ENCODE results near the gene CNTRL.

Gene CNTRL

DNA sequence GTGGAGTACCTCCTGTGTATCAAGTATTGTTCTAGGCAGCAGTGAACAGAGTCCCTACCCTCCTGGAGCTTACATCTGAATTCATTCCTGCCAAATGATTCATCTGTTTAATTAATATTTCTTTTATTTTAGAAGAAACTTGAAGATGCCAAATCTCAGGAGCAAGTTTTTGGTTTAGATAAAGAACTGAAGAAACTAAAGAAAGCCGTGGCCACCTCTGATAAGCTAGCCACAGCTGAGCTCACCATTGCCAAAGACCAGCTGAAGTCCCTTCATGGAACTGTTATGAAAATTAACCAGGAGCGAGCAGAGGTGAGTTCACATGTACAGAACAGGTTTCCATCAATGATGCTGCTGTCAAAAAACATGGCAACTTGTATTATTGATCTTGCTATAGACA is 69.0 kb downstream of the CNTRL start:
- Histone ChIP-seq H3K27ac (ENCODE audit: low read depth, low read length) (no peak overlapping the region), H3K36me3 (ENCODE audit: control insufficient read depth in 5 of 5, insufficient read depth in 5 of 5, low read length in 5 of 5) (peaks cover 66 to 97% (median 78%) of the 10 kb centered on the region in 5 donors), H3K4me3 (ENCODE audit: low read depth in 1 of 5, low read length in 5 of 5) (no peak overlapping the region), H3K9ac (ENCODE audit: low read length in 5 of 5) (no peak overlapping the region), H3K27me3 (ENCODE audit: control insufficient read depth in 5 of 5, insufficient read depth in 4 of 5, low read length in 5 of 5) (no peaks in the 10 kb centered on the region), H3K4me1 (ENCODE audit: control insufficient read depth in 5 of 5, insufficient read depth in 5 of 5, low read length in 5 of 5) (no peaks in the 10 kb centered on the region), H3K9me3 (ENCODE audit: control insufficient read depth in 5 of 5, low read length in 5 of 5) (no peaks in the 10 kb centered on the region)

DNA sequence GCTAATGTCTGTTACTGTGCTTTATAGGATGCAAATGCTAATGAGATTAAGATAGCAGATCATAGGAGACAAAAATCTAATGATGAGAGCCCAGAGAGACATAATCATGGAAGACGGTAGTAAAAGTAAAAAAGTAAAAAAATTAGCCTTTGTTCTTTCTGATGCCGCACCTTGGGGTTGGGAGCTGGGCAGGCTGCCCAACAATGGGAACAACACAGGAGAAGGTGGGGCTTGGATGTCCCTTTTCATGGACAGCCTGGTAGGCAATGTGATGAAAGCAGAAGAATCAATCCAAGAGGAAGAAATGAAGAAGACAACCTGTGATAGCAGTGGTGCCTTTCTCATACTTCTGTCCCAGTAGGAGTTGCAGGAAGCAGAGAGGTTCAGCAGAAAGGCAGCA is 69.7 kb downstream of the CNTRL start:
- H3K4me3 ChIP-seq (ENCODE audit: low read depth in 1 of 5, low read length in 5 of 5) = no peak overlapping the region
- no peak overlapping the region for H3K9ac ChIP-seq (ENCODE audit: low read length in 5 of 5)
- H3K4me1 ChIP-seq (ENCODE audit: control insufficient read depth in 5 of 5, insufficient read depth in 5 of 5, low read length in 5 of 5) = no peaks in the 10 kb centered on the region
- H3K9me3 ChIP-seq (ENCODE audit: control insufficient read depth in 5 of 5, low read length in 5 of 5) = no peaks in the 10 kb centered on the region
- H3K36me3 ChIP-seq (ENCODE audit: control insufficient read depth in 5 of 5, insufficient read depth in 5 of 5, low read length in 5 of 5) = peaks cover 64 to 95% (median 77%) of the 10 kb centered on the region in 5 donors
- no peak overlapping the region for H3K27ac ChIP-seq (ENCODE audit: low read depth, low read length)
- no peaks in the 10 kb centered on the region for H3K27me3 ChIP-seq (ENCODE audit: control insufficient read depth in 5 of 5, insufficient read depth in 4 of 5, low read length in 5 of 5)

DNA sequence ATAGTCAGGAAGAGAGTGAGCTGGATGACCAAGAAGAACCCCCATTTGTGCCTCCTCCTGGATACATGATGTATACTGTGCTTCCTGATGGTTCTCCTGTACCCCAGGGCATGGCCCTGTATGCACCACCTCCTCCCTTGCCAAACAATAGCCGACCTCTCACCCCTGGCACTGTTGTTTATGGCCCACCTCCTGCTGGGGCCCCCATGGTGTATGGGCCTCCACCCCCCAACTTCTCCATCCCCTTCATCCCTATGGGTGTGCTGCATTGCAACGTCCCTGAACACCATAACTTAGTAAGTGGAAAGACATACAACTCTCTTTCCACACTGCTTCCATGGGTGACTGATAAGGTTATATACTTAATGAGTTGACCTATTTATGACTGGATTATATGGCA is 75.4 kb downstream of the CNTRL start:
- no peak overlapping the region for H3K9ac ChIP-seq (ENCODE audit: low read length in 5 of 5)
- H3K4me1 ChIP-seq (ENCODE audit: control insufficient read depth in 5 of 5, insufficient read depth in 5 of 5, low read length in 5 of 5) = peaks cover 0 to 2% (median 0%) of the 10 kb centered on the region in 5 donors
- no peak overlapping the region for H3K27ac ChIP-seq (ENCODE audit: low read depth, low read length)
- no peak overlapping the region for H3K4me3 ChIP-seq (ENCODE audit: low read depth in 1 of 5, low read length in 5 of 5)
- H3K9me3 ChIP-seq (ENCODE audit: control insufficient read depth in 5 of 5, low read length in 5 of 5) = no peaks in the 10 kb centered on the region
- peaks cover 37 to 70% (median 60%) of the 10 kb centered on the region in 5 donors for H3K36me3 ChIP-seq (ENCODE audit: control insufficient read depth in 5 of 5, insufficient read depth in 5 of 5, low read length in 5 of 5)
- no peaks in the 10 kb centered on the region for H3K27me3 ChIP-seq (ENCODE audit: control insufficient read depth in 5 of 5, insufficient read depth in 4 of 5, low read length in 5 of 5)

DNA sequence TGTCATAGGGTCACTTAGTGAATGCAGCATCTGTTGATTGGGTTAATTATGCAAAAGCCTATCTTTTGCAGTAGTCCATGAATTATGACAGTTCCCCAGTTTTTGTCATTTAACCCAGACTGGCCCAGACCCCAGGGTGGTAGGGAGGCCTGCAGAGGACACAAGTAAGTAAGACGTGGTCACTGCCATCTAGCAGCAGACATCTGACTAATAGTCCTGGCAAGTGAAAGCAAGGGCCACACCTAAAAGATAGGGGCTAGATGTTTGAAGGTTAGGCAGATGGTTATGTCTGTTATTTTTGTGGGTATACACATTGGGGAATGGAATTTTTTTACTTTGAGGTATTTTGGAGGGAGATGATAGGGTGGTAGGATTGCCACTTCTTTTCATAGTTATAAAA is 78.9 kb downstream of the CNTRL start:
- Histone ChIP-seq H3K27me3 (ENCODE audit: control insufficient read depth in 5 of 5, insufficient read depth in 4 of 5, low read length in 5 of 5) (no peaks in the 10 kb centered on the region), H3K9ac (ENCODE audit: low read length in 5 of 5) (no peak overlapping the region), H3K9me3 (ENCODE audit: control insufficient read depth in 5 of 5, low read length in 5 of 5) (no peaks in the 10 kb centered on the region), H3K36me3 (ENCODE audit: control insufficient read depth in 5 of 5, insufficient read depth in 5 of 5, low read length in 5 of 5) (peaks cover 33 to 58% (median 49%) of the 10 kb centered on the region in 5 donors), H3K4me3 (ENCODE audit: low read depth in 1 of 5, low read length in 5 of 5) (no peak overlapping the region), H3K27ac (ENCODE audit: low read depth, low read length) (no peak overlapping the region), H3K4me1 (ENCODE audit: control insufficient read depth in 5 of 5, insufficient read depth in 5 of 5, low read length in 5 of 5) (peaks cover 0 to 5% (median 0%) of the 10 kb centered on the region in 5 donors)

DNA sequence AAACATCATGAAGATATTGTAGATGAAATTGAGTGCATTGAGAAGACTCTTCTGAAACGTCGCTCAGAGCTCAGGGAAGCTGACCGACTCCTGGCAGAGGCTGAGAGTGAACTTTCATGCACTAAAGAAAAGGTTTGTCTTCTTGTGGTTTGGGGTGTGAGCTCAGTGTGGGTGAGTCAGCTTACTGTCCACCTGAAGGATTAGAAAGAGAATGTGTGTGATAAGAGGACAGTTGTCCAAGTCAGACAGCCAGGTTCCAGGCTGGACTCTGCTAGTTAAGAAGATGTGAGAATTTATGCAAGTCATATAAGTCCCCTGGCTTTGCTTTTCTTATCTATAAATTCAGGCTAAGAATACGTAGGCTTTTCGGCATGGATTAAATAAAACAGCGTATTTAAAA is 80.0 kb downstream of the CNTRL start:
- Histone ChIP-seq H3K4me3 (ENCODE audit: low read depth in 1 of 5, low read length in 5 of 5) (no peak overlapping the region), H3K36me3 (ENCODE audit: control insufficient read depth in 5 of 5, insufficient read depth in 5 of 5, low read length in 5 of 5) (peaks cover 30 to 58% (median 42%) of the 10 kb centered on the region in 5 donors)

DNA sequence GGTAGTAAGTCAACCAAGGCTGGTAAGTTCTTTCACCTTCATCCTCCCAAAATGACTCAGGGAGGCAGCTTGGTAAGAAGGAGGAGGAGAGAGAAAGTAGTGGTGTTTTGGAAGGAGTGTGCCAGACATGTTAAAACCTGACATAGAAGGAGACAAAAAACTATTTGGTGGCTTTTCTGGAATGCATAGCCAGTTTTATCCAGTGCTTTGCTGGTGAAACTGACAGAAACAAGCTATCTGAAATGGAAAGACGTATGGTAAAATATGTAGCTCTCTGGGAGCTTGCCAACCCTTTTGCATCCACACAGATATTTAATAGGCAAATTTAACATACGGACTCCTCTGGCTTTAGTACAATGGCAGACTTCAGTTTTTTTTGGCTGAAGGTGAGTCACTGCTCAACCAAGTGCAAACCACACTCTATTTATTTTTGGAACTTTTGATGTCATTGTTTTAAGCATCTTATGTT is 81.5 kb downstream of the CNTRL start:
- no peak overlapping the region for H3K4me3 ChIP-seq (ENCODE audit: low read depth in 1 of 5, low read length in 5 of 5)
- H3K9me3 ChIP-seq (ENCODE audit: control insufficient read depth in 5 of 5, low read length in 5 of 5) = no peaks in the 10 kb centered on the region
- H3K9ac ChIP-seq (ENCODE audit: low read length in 5 of 5) = no peak overlapping the region
- H3K4me1 ChIP-seq (ENCODE audit: control insufficient read depth in 5 of 5, insufficient read depth in 5 of 5, low read length in 5 of 5) = peaks cover 0 to 5% (median 0%) of the 10 kb centered on the region in 5 donors
- no peak overlapping the region for H3K27ac ChIP-seq (ENCODE audit: low read depth, low read length)
- no peaks in the 10 kb centered on the region for H3K27me3 ChIP-seq (ENCODE audit: control insufficient read depth in 5 of 5, insufficient read depth in 4 of 5, low read length in 5 of 5)
- peaks cover 32 to 61% (median 38%) of the 10 kb centered on the region in 5 donors for H3K36me3 ChIP-seq (ENCODE audit: control insufficient read depth in 5 of 5, insufficient read depth in 5 of 5, low read length in 5 of 5)

More for the DNA sequence above, 80.0 kb downstream of the CNTRL start:
- Histone ChIP-seq H3K27ac (ENCODE audit: low read depth, low read length) (no peak overlapping the region), H3K4me1 (ENCODE audit: control insufficient read depth in 5 of 5, insufficient read depth in 5 of 5, low read length in 5 of 5) (peaks cover 0 to 5% (median 0%) of the 10 kb centered on the region in 5 donors), H3K9ac (ENCODE audit: low read length in 5 of 5) (no peak overlapping the region), H3K9me3 (ENCODE audit: control insufficient read depth in 5 of 5, low read length in 5 of 5) (no peaks in the 10 kb centered on the region), H3K27me3 (ENCODE audit: control insufficient read depth in 5 of 5, insufficient read depth in 4 of 5, low read length in 5 of 5) (no peaks in the 10 kb centered on the region)

DNA sequence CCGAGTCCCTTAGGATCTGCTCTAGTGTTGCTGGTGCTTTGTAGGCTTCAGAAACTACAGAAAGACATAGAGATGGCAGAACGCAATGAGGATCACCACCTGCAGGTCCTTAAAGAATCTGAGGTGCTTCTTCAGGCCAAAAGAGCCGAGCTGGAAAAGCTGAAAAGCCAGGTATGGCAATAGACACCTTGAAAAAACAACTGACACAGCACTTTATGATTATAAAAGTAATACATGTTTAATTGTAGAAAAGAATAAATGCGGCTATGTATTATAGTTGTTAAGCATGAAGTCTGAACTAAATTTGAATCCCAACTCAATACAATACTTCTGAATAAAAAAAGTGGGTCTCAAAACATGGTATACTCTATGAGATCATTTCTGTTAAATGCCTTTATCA is 83.2 kb downstream of the CNTRL start:
- H3K4me3 ChIP-seq (ENCODE audit: low read depth in 1 of 5, low read length in 5 of 5) = no peak overlapping the region
- peaks cover 34 to 66% (median 36%) of the 10 kb centered on the region in 5 donors for H3K36me3 ChIP-seq (ENCODE audit: control insufficient read depth in 5 of 5, insufficient read depth in 5 of 5, low read length in 5 of 5)

DNA sequence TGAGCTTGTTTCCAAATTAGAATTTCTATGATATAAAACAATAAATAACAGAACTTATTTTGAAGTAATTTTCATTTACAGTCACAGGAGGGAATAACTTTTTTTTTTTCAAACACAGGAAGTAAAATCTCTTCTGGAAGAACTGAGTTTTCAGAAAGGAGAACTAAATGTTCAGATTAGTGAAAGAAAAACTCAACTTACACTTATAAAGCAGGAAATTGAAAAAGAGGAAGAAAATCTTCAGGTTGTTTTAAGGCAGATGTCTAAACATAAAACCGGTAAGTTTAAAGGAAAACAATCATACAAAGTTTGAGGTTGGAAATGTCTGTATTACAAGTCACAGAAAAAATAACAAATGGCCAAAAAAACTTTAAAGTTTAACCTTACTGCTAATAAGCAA is 85.3 kb downstream of the CNTRL start:
- peaks cover 22 to 59% (median 44%) of the 10 kb centered on the region in 5 donors for H3K36me3 ChIP-seq (ENCODE audit: control insufficient read depth in 5 of 5, insufficient read depth in 5 of 5, low read length in 5 of 5)
- no peak overlapping the region for H3K4me3 ChIP-seq (ENCODE audit: low read depth in 1 of 5, low read length in 5 of 5)
- no peaks in the 10 kb centered on the region for H3K27me3 ChIP-seq (ENCODE audit: control insufficient read depth in 5 of 5, insufficient read depth in 4 of 5, low read length in 5 of 5)
- no peak overlapping the region for H3K27ac ChIP-seq (ENCODE audit: low read depth, low read length)
- H3K4me1 ChIP-seq (ENCODE audit: control insufficient read depth in 5 of 5, insufficient read depth in 5 of 5, low read length in 5 of 5) = peaks cover 0 to 3% (median 0%) of the 10 kb centered on the region in 5 donors
- peak overlapping the region in 1 of 5 donors; percentile 24 for H3K9ac ChIP-seq (ENCODE audit: low read length in 5 of 5)
- no peaks in the 10 kb centered on the region for H3K9me3 ChIP-seq (ENCODE audit: control insufficient read depth in 5 of 5, low read length in 5 of 5)

More for the DNA sequence above, 83.2 kb downstream of the CNTRL start:
- H3K27ac ChIP-seq (ENCODE audit: low read depth, low read length) = no peak overlapping the region
- H3K9me3 ChIP-seq (ENCODE audit: control insufficient read depth in 5 of 5, low read length in 5 of 5) = no peaks in the 10 kb centered on the region
- H3K27me3 ChIP-seq (ENCODE audit: control insufficient read depth in 5 of 5, insufficient read depth in 4 of 5, low read length in 5 of 5) = no peaks in the 10 kb centered on the region
- H3K9ac ChIP-seq (ENCODE audit: low read length in 5 of 5) = no peak overlapping the region
- peaks cover 0 to 3% (median 0%) of the 10 kb centered on the region in 5 donors for H3K4me1 ChIP-seq (ENCODE audit: control insufficient read depth in 5 of 5, insufficient read depth in 5 of 5, low read length in 5 of 5)

DNA sequence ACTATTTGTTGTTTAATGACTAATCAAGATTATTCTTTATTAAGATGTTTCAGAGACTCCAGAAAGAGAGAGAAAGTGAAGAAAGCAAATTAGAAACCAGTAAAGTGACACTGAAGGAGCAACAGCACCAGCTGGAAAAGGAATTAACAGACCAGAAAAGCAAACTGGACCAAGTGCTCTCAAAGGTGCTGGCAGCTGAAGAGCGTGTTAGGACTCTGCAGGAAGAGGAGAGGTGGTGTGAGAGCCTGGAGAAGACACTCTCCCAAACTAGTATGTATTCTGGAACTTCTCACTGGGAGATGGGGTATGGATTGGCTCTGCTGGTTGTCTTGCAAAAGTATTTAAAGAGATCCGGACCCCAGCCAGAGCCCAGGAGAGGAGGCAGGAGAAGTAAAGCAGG is 93.3 kb downstream of the CNTRL start:
- Histone ChIP-seq H3K4me3 (ENCODE audit: low read depth in 1 of 5, low read length in 5 of 5) (no peak overlapping the region), H3K27me3 (ENCODE audit: control insufficient read depth in 5 of 5, insufficient read depth in 4 of 5, low read length in 5 of 5) (no peaks in the 10 kb centered on the region), H3K9ac (ENCODE audit: low read length in 5 of 5) (no peak overlapping the region), H3K9me3 (ENCODE audit: control insufficient read depth in 5 of 5, low read length in 5 of 5) (no peaks in the 10 kb centered on the region), H3K27ac (ENCODE audit: low read depth, low read length) (no peak overlapping the region), H3K36me3 (ENCODE audit: control insufficient read depth in 5 of 5, insufficient read depth in 5 of 5, low read length in 5 of 5) (peaks cover 29 to 69% (median 41%) of the 10 kb centered on the region in 5 donors), H3K4me1 (ENCODE audit: control insufficient read depth in 5 of 5, insufficient read depth in 5 of 5, low read length in 5 of 5) (peaks cover 0 to 2% (median 0%) of the 10 kb centered on the region in 5 donors)

DNA sequence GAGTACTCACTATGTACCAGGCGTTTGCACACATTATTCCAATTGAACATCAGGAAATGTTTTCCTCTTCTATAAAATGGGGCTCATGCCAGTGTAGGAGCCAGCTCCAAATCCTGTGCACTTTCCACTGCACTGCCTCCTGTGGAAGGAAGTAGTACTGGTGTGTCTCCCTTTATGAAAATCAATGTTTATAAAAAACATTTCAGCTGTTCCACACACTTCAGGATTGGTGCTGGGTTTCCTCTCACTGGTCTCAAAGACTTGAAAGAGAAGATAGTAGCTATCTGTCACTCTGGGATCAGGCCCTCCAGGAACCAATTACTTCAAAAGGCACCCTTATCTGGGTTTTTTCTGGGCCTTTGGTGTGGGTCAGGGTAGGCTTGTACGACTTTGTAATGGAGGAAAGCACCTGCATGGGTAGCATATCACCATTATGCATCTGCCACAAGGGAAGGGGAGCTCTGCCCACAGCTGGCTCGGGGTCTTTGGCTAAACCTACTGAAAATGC is 94.4 kb downstream of the CNTRL start:
- Histone ChIP-seq H3K4me3 (ENCODE audit: low read depth in 1 of 5, low read length in 5 of 5) (no peak overlapping the region), H3K9ac (ENCODE audit: low read length in 5 of 5) (no peak overlapping the region), H3K27me3 (ENCODE audit: control insufficient read depth in 5 of 5, insufficient read depth in 4 of 5, low read length in 5 of 5) (no peaks in the 10 kb centered on the region), H3K36me3 (ENCODE audit: control insufficient read depth in 5 of 5, insufficient read depth in 5 of 5, low read length in 5 of 5) (peaks cover 36 to 76% (median 50%) of the 10 kb centered on the region in 5 donors), H3K4me1 (ENCODE audit: control insufficient read depth in 5 of 5, insufficient read depth in 5 of 5, low read length in 5 of 5) (peaks cover 0 to 2% (median 0%) of the 10 kb centered on the region in 5 donors), H3K9me3 (ENCODE audit: control insufficient read depth in 5 of 5, low read length in 5 of 5) (no peaks in the 10 kb centered on the region), H3K27ac (ENCODE audit: low read depth, low read length) (no peak overlapping the region)
